Colonic mucosa (tissue), 4 donors: ENCODE data around the gene ROBO4. TPM values are rescaled to one million over a fixed set of nuclear protein-coding genes. Genes with fewer than 3 reads are reported as not detected.

Source experiments
- DNase-seq: peaks from one replicate; pipeline ENCODE4 v3.0.0-alpha.2; 2020
- H3K27ac ChIP-seq: fragments of 200-600 bp; one replicate; pipeline ENCODE4 v1.8.0; 2021
- H3K27me3 ChIP-seq: fragments of 200-600 bp; one replicate; pipeline ENCODE4 v1.8.0; 2021
- H3K36me3 ChIP-seq: fragments of 200-600 bp; one replicate; pipeline ENCODE4 v1.8.0; 2021
- H3K4me1 ChIP-seq: fragments of 200-600 bp; one replicate; pipeline ENCODE4 v1.8.0; 2021; ENCODE audit warnings: mild to moderate bottlenecking
- H3K4me3 ChIP-seq: fragments of 200-600 bp; one replicate; pipeline ENCODE4 v1.8.0; 2021
- H3K9ac ChIP-seq, 2 donors: one replicate each; pipeline ENCODE4 v1.7.0; 2013; ENCODE audit warnings: control low read depth in 2 of 2, low read depth in 2 of 2, low read length in 2 of 2
- H3K9me3 ChIP-seq: fragments of 200-600 bp; one replicate; pipeline ENCODE4 v1.8.0; 2021
- intact Hi-C: fragments of 100-400 bp; cut with DNase I; formaldehyde crosslinking; loops from one replicate; pipeline ENCODE4 v1.14.1; 2022
- total RNA-seq, 2 donors: library from RNA; stranded (reverse); fragmentation: NEBNext Ultra II Directional in 1 of 2; extraction: Animal tissue kit (Norgen Biotek cat#: 25700) in 1 of 2; gene quantifications; one replicate each; pipeline ENCODE4 v1.2.1, GENCODE V29; 2021
- TF ChIP-seq, protein P1 (sequence below): fragments of 200-600 bp; IDR thresholded peaks from one replicate; pipeline ENCODE4 v1.8.0; 2022; ENCODE audit warnings: antibody characterized with exemption, mild to moderate bottlenecking
- donor health status: healthy.
- donor health status: DM: no; HTN: no; CAD: no.
- donor health status: DM: no; HTN: no; CAD: no.

The ROBO4 gene
- total RNA-seq, 2 donors from 2014 or later = 4.0 to 5.0 TPM

DNA sequence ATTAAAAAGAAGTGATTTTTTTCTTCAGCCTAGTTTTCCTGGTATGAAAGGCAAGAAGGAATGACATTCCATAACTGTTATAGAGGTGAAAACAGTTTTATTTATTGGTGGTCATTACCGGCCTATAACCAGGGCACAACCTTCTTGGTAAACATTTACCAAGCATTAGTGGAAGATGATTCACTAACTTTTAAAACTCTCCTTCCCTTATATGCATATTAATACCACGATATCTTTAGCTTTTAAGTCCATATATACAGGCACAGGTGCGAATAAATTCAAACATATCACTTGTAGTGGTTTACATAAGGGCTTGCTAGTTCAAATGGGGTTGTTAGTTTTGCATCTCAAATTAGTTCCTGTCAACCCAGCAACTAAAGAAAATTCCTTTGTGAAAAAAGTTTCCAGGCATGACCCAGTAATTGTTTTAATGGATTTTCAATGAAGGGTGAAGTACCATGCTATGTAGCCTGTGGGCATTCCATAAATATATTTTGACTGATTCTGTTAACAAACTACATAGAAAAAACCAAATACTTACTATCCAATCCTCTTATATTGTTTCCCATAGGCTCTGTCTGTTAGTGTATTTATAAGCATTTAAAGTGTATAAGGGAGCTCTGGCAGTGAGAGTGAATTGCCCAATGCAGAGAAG is 63.0 kb downstream of the ROBO4 start:
- H3K9me3 ChIP-seq = no peaks in the 10 kb centered on the region
- no peak for DNase-seq
- peaks cover 7% of the 10 kb centered on the region for H3K4me1 ChIP-seq
- TF ChIP-seq, protein P1, sequence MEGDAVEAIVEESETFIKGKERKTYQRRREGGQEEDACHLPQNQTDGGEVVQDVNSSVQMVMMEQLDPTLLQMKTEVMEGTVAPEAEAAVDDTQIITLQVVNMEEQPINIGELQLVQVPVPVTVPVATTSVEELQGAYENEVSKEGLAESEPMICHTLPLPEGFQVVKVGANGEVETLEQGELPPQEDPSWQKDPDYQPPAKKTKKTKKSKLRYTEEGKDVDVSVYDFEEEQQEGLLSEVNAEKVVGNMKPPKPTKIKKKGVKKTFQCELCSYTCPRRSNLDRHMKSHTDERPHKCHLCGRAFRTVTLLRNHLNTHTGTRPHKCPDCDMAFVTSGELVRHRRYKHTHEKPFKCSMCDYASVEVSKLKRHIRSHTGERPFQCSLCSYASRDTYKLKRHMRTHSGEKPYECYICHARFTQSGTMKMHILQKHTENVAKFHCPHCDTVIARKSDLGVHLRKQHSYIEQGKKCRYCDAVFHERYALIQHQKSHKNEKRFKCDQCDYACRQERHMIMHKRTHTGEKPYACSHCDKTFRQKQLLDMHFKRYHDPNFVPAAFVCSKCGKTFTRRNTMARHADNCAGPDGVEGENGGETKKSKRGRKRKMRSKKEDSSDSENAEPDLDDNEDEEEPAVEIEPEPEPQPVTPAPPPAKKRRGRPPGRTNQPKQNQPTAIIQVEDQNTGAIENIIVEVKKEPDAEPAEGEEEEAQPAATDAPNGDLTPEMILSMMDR = no peak
- H3K27ac ChIP-seq = no peak overlapping the region
- intact Hi-C loops = loop anchor here (5.0 to 10.0 kb wide), 3 partner anchors 32 to 192 kb away; partner anchors contain the start of genes ESAM and MSANTD2
- no peak overlapping the region for H3K4me3 ChIP-seq
- H3K9ac ChIP-seq = no peak overlapping the region
- H3K36me3 ChIP-seq = no peaks in the 10 kb centered on the region
- H3K27me3 ChIP-seq = peaks cover 22% of the 10 kb centered on the region

Other genes starting within 250 kb of the ROBO4 start
- gene SIAE, start 224.1 kb downstream of the ROBO4 start, total RNA-seq = 100 to 1,000 TPM; 128 to 236 TPM
- gene SPA17, start 224.0 kb downstream of the ROBO4 start, total RNA-seq = 10 to 100 TPM in 1 of 2 donors, 1 to 10 TPM in 1; 8.4 to 10.7 TPM
- 10 to 100 TPM in 1 of 2 donors, 1 to 10 TPM in 1; 3.1 to 11.1 TPM for gene NRGN, start 157.9 kb downstream of the ROBO4 start, total RNA-seq
- 100 to 1,000 TPM; 122 to 155 TPM for gene VSIG2, start 145.6 kb downstream of the ROBO4 start, total RNA-seq
- 10 to 100 TPM; 10.4 to 15.7 TPM for gene ESAM, start 135.6 kb downstream of the ROBO4 start, total RNA-seq
- 10 to 100 TPM in 1 of 2 donors, 1 to 10 TPM in 1; 7.0 to 12.7 TPM for gene MSANTD2, start 97.5 kb downstream of the ROBO4 start, total RNA-seq
- gene ROBO3, start 32.4 kb downstream of the ROBO4 start, total RNA-seq = 1 to 10 TPM; 7.8 to 8.0 TPM
- gene HEPN1, start 21.4 kb upstream of the ROBO4 start, total RNA-seq = not detected
- gene HEPACAM, start 38.2 kb upstream of the ROBO4 start, total RNA-seq = under 1 TPM; 0.08 to 0.12 TPM
- 1 to 10 TPM; 1.2 to 2.5 TPM for gene CCDC15, start 56.3 kb upstream of the ROBO4 start, total RNA-seq
- gene SLC37A2, start 165.4 kb upstream of the ROBO4 start, total RNA-seq = 1 to 10 TPM; 2.2 to 5.1 TPM
- 10 to 100 TPM in 1 of 2 donors, 1 to 10 TPM in 1; 8.7 to 17.3 TPM for gene TMEM218, start 213.8 kb upstream of the ROBO4 start, total RNA-seq